Measurements from ENCODE around the gene MRPL10.

The MRPL10 gene

DNA sequence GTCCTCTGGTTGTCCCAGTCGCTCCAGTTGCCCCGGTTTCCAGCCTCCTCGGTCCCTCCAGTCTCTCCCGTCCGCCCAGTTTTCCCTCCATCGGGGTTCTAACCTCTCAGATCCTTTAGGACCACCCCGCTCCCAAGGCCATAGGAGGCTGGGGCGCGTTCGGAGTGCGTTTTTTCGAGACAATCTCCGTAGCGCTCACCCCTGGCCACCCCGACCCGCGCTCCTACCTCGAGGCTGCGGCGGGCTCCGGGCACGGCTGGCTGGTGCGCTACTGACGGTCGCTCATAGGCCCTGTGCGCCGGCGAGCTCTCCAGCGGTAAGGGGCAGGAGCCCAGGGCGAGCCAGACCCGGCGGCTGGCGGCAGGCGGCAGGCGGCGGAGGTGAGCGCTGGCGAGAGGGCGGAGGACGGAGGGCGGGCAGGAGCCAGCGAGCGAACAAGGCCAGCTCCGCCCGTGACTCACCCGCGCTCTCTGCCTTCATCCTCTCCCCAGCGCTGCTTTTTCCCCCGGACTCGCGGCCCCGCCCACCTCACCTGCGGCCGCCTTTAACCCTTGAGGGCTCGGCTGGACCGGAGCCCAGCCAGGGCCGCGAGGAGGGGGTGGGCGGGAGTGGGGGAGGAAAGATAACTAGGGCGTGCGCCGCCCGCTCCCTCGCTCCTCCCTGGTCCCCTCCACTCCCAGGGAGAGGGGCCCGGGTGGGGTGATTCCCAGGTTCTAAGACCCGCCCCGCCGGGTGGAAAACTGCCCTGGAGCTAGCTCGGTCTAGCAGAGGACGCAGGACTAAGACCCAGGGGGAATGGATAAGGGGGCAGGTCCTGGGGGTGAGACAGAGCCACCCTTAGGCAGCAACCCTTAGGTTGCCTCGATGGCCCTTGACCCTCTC lies 19.6 kb upstream of the MRPL10 start, which contains the start of gene SP6 (continued):
- TF ChIP-seq, protein P1, sequence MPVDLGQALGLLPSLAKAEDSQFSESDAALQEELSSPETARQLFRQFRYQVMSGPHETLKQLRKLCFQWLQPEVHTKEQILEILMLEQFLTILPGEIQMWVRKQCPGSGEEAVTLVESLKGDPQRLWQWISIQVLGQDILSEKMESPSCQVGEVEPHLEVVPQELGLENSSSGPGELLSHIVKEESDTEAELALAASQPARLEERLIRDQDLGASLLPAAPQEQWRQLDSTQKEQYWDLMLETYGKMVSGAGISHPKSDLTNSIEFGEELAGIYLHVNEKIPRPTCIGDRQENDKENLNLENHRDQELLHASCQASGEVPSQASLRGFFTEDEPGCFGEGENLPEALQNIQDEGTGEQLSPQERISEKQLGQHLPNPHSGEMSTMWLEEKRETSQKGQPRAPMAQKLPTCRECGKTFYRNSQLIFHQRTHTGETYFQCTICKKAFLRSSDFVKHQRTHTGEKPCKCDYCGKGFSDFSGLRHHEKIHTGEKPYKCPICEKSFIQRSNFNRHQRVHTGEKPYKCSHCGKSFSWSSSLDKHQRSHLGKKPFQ (tag by site-specific recombination; IDR thresholded peaks at IDR 0.05) = no peak
- no peak for TF ChIP-seq PRDM1 (tag by site-specific recombination; IDR thresholded peaks at IDR 0.05)
- TF ChIP-seq OVOL3 (tag by site-specific recombination; IDR thresholded peaks at IDR 0.05) = no peak
- no peak for TF ChIP-seq MEIS1 (CRISPR knock-in tag; IDR thresholded peaks at IDR 0.05; ENCODE audit: borderline replicate concordance)
- TF ChIP-seq ZNF529 (tag by site-specific recombination; IDR thresholded peaks at IDR 0.05; ENCODE audit: insufficient replicate concordance) = no peak
- peak; percentile 27; the same call in 1 of the 2 replicates for TF ChIP-seq ZBTB48 (tag by site-specific recombination; IDR thresholded peaks at IDR 0.05)
- TF ChIP-seq ZNF629 (tag by site-specific recombination; IDR thresholded peaks at IDR 0.05) = 0 out of 2 replicates have a peak, but pooled peaks have one; percentile 14
- TF ChIP-seq ZNF23 (tag by site-specific recombination; IDR thresholded peaks at IDR 0.05; ENCODE audit: borderline replicate concordance) = no peak
- TF ChIP-seq, protein P2, sequence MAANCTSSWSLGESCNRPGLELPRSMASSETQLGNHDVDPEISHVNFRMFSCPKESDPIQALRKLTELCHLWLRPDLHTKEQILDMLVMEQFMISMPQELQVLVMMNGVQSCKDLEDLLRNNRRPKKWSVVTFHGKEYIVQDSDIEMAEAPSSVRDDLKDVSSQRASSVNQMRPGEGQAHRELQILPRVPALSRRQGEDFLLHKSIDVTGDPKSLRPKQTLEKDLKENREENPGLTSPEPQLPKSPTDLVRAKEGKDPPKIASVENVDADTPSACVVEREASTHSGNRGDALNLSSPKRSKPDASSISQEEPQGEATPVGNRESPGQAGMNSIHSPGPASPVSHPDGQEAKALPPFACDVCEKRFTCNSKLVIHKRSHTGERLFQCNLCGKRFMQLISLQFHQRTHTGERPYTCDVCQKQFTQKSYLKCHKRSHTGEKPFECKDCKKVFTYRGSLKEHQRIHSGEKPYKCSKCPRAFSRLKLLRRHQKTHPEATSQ (tag by site-specific recombination; IDR thresholded peaks at IDR 0.05) = 0 out of 2 replicates have a peak, but pooled peaks have one; percentile 31
- TF ChIP-seq REPIN1 (tag by site-specific recombination; IDR thresholded peaks at IDR 0.05; ENCODE audit: low read depth) = no peak
- no peak for TF ChIP-seq ZNF114 (tag by site-specific recombination; IDR thresholded peaks at IDR 0.05)
- TF ChIP-seq, protein P3, sequence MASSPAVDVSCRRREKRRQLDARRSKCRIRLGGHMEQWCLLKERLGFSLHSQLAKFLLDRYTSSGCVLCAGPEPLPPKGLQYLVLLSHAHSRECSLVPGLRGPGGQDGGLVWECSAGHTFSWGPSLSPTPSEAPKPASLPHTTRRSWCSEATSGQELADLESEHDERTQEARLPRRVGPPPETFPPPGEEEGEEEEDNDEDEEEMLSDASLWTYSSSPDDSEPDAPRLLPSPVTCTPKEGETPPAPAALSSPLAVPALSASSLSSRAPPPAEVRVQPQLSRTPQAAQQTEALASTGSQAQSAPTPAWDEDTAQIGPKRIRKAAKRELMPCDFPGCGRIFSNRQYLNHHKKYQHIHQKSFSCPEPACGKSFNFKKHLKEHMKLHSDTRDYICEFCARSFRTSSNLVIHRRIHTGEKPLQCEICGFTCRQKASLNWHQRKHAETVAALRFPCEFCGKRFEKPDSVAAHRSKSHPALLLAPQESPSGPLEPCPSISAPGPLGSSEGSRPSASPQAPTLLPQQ (tag by site-specific recombination; IDR thresholded peaks at IDR 0.05) = no peak; the same call in 1 of the 2 replicates
- no peak for TF ChIP-seq FEZF1 (tag by site-specific recombination; IDR thresholded peaks at IDR 0.05)
- no peak for TF ChIP-seq ZNF112 (tag by site-specific recombination; IDR thresholded peaks at IDR 0.05)
- TF ChIP-seq, protein P4, sequence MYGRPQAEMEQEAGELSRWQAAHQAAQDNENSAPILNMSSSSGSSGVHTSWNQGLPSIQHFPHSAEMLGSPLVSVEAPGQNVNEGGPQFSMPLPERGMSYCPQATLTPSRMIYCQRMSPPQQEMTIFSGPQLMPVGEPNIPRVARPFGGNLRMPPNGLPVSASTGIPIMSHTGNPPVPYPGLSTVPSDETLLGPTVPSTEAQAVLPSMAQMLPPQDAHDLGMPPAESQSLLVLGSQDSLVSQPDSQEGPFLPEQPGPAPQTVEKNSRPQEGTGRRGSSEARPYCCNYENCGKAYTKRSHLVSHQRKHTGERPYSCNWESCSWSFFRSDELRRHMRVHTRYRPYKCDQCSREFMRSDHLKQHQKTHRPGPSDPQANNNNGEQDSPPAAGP (tag by site-specific recombination; IDR thresholded peaks at IDR 0.05) = peak; percentile 88
- peak; percentile 31; the same call in 1 of the 2 replicates for TF ChIP-seq OSR2 (tag by site-specific recombination; IDR thresholded peaks at IDR 0.05)
- TF ChIP-seq ZBTB1 (tag by site-specific recombination; IDR thresholded peaks at IDR 0.05) = no peak
- TF ChIP-seq ZNF354C (tag by site-specific recombination; IDR thresholded peaks at IDR 0.05; ENCODE audit: borderline replicate concordance, low read depth) = no peak
- TF ChIP-seq ZNF133 (tag by site-specific recombination; IDR thresholded peaks at IDR 0.05) = no peak
- no peak for TF ChIP-seq ZBTB7A (tag by site-specific recombination; IDR thresholded peaks at IDR 0.05; ENCODE audit: low read depth)
- no peak for TF ChIP-seq ZNF785 (tag by site-specific recombination; IDR thresholded peaks at IDR 0.05)
- no peak for TF ChIP-seq ZNF274 (IDR thresholded peaks at IDR 0.05; ENCODE audit: low read length)
- no peak for TF ChIP-seq ZNF274 (tag by site-specific recombination; IDR thresholded peaks at IDR 0.05; ENCODE audit: borderline replicate concordance)
- TF ChIP-seq ZNF223 (tag by site-specific recombination; IDR thresholded peaks at IDR 0.05) = no peak
- no peak for TF ChIP-seq ZNF677 (tag by site-specific recombination; IDR thresholded peaks at IDR 0.05)
- TF ChIP-seq ZNF544 (tag by site-specific recombination; IDR thresholded peaks at IDR 0.05) = no peak
- TF ChIP-seq, protein P5, sequence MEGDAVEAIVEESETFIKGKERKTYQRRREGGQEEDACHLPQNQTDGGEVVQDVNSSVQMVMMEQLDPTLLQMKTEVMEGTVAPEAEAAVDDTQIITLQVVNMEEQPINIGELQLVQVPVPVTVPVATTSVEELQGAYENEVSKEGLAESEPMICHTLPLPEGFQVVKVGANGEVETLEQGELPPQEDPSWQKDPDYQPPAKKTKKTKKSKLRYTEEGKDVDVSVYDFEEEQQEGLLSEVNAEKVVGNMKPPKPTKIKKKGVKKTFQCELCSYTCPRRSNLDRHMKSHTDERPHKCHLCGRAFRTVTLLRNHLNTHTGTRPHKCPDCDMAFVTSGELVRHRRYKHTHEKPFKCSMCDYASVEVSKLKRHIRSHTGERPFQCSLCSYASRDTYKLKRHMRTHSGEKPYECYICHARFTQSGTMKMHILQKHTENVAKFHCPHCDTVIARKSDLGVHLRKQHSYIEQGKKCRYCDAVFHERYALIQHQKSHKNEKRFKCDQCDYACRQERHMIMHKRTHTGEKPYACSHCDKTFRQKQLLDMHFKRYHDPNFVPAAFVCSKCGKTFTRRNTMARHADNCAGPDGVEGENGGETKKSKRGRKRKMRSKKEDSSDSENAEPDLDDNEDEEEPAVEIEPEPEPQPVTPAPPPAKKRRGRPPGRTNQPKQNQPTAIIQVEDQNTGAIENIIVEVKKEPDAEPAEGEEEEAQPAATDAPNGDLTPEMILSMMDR (tag by site-specific recombination; IDR thresholded peaks at IDR 0.05) = peak; percentile 70
- 0 out of 2 replicates have a peak, but pooled peaks have one; percentile 47 for TF ChIP-seq ZFP37 (tag by site-specific recombination; IDR thresholded peaks at IDR 0.05)
- TF ChIP-seq, protein P6, sequence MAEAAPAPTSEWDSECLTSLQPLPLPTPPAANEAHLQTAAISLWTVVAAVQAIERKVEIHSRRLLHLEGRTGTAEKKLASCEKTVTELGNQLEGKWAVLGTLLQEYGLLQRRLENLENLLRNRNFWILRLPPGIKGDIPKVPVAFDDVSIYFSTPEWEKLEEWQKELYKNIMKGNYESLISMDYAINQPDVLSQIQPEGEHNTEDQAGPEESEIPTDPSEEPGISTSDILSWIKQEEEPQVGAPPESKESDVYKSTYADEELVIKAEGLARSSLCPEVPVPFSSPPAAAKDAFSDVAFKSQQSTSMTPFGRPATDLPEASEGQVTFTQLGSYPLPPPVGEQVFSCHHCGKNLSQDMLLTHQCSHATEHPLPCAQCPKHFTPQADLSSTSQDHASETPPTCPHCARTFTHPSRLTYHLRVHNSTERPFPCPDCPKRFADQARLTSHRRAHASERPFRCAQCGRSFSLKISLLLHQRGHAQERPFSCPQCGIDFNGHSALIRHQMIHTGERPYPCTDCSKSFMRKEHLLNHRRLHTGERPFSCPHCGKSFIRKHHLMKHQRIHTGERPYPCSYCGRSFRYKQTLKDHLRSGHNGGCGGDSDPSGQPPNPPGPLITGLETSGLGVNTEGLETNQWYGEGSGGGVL (tag by site-specific recombination; IDR thresholded peaks at IDR 0.05) = peak; percentile 89
- no peak for TF ChIP-seq ZNF19 (tag by site-specific recombination; IDR thresholded peaks at IDR 0.05; ENCODE audit: low read depth)
- peak; percentile 54 for TF ChIP-seq ZNF366 (tag by site-specific recombination; conservative IDR thresholded peaks at IDR 0.05)

Measured in HEK293 (cell line).